AG04450 (cell line): Measurements from ENCODE around the gene ZP4. TPM values are rescaled to one million over a fixed set of nuclear protein-coding genes. Genes with fewer than 3 reads are reported as not detected.

Source experiments
- CTCF ChIA-PET: fragments of 300-600, 350-600 bp; formaldehyde crosslinking; extraction: SDS; loops from one replicate; lab custom pipeline; 2022; ENCODE audit warnings: antibody characterized with exemption, inconsistent platforms; lab: Charles Lee
- POLR2A ChIA-PET: fragments of 350-600 bp; formaldehyde crosslinking; extraction: SDS; loops from one replicate; lab custom pipeline; 2021; ENCODE audit warnings: antibody characterized with exemption, inconsistent platforms; lab: Yijun Ruan, JAX
- DNase-seq: peaks from one replicate; pipeline ENCODE4 v3.0.0-alpha.2; 2011; ENCODE audit warnings: low read depth, low spot score
- H3K27ac ChIP-seq: one replicate; pipeline ENCODE4 v1.5.1; 2012; ENCODE audit warnings: low read depth, low read length, control low read depth
- H3K27me3 ChIP-seq: one replicate; pipeline ENCODE4 v1.6.0; 2012; ENCODE audit warnings: low read length; ENCODE audit not compliant: control insufficient read depth, insufficient read depth
- H3K4me3 ChIP-seq: 2 replicates; pipeline ENCODE4 v1.5.1; 2011; ENCODE audit warnings: mild to moderate bottlenecking, low read depth, low read length, control low read depth
- H3K9me3 ChIP-seq: 2 replicates; pipeline ENCODE4 v1.5.1; 2012; ENCODE audit warnings: low read length; ENCODE audit not compliant: control insufficient read depth, insufficient read depth
- CTCF ChIP-seq: IDR thresholded peaks from 2 replicates; pipeline ENCODE4 v1.5.1; 2011; ENCODE audit warnings: low read depth, low read length, control low read depth, inconsistent platforms
- polyA plus RNA-seq: library from polyadenylated mRNA; depleted of rRNA; stranded (reverse); fragments of >200 nt; gene quantifications from 2 replicates; pipeline ENCODE4 v1.2.3, GENCODE V29; 2011

Gene ZP4
- polyA plus RNA-seq, 1 experiment: not detected

DNA sequence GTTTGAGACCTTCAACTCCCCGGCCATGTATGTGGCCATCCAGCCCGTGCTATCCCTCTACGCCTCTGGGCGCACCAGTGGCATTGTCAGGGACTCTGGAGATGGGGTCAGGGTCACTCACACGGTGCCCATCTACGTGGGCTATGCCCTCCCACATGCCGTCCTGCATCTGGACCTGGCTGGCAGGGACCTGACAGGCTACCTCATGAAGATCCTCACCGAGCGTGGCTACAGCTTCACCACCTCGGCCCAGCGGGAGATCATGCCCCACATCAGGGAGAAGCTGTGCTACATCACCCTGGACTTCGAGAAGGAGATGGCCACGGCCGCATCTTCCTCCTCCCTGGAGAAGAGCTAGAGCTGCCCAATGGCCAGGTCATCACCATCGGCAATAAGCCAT lies 36.5 kb upstream of the ZP4 start:
- Histone ChIP-seq H3K4me3 (no peak overlapping the region), H3K27ac (no peak overlapping the region), H3K27me3 (no peaks in the 10 kb centered on the region), H3K9me3 (peaks cover 15% of the 10 kb centered on the region)
- POLR2A ChIA-PET: no interaction called here
- no peak for DNase-seq
- no peak for TF ChIP-seq CTCF
- CTCF ChIA-PET: no interaction called here

- POLR2A ChIA-PET: no interaction called here
- no peak for DNase-seq
- Histone ChIP-seq H3K27me3 (no peaks in the 10 kb centered on the region), H3K4me3 (no peak overlapping the region), H3K27ac (no peak overlapping the region), H3K9me3 (peaks cover 22% of the 10 kb centered on the region)
- CTCF ChIA-PET: no interaction called here
- no peak for TF ChIP-seq CTCF
Observed at GRCh38 chr1:237921306-237921705, 30.6 kb upstream of the ZP4 start.

GRCh38 chr1:237913345-237913744 lies 22.6 kb upstream of the ZP4 start:
- H3K27me3 ChIP-seq: no peaks in the 10 kb centered on the region
- CTCF ChIA-PET: no interaction called here
- peaks cover 20% of the 10 kb centered on the region for H3K9me3 ChIP-seq
- no peak for TF ChIP-seq CTCF
- POLR2A ChIA-PET: no interaction called here
- no peak overlapping the region for H3K4me3 ChIP-seq
- DNase-seq: no peak
- H3K27ac ChIP-seq: no peak overlapping the region

GRCh38 chr1:237911911-237912310 lies 21.2 kb upstream of the ZP4 start:
- ChIA-PET POLR2A (no interaction called here), CTCF (no interaction called here)

GRCh38 chr1:237910834-237911233 lies 20.1 kb upstream of the ZP4 start:
- Histone ChIP-seq H3K4me3 (no peak overlapping the region), H3K27ac (no peak overlapping the region), H3K27me3 (no peaks in the 10 kb centered on the region), H3K9me3 (peaks cover 6% of the 10 kb centered on the region; the same call in 1 of the 2 replicates)
- no peak for TF ChIP-seq CTCF
- ChIA-PET POLR2A (no interaction called here), CTCF (no interaction called here)
- DNase-seq: no peak

More at GRCh38 chr1:237911911-237912310, 21.2 kb upstream of the ZP4 start:
- Histone ChIP-seq H3K9me3 (peaks cover 9% of the 10 kb centered on the region; the same call in 1 of the 2 replicates), H3K27ac (no peak overlapping the region), H3K4me3 (no peak overlapping the region), H3K27me3 (no peaks in the 10 kb centered on the region)
- TF ChIP-seq CTCF: no peak
- DNase-seq: no peak
